Measurements from ENCODE around the gene PLB1.

DNA sequence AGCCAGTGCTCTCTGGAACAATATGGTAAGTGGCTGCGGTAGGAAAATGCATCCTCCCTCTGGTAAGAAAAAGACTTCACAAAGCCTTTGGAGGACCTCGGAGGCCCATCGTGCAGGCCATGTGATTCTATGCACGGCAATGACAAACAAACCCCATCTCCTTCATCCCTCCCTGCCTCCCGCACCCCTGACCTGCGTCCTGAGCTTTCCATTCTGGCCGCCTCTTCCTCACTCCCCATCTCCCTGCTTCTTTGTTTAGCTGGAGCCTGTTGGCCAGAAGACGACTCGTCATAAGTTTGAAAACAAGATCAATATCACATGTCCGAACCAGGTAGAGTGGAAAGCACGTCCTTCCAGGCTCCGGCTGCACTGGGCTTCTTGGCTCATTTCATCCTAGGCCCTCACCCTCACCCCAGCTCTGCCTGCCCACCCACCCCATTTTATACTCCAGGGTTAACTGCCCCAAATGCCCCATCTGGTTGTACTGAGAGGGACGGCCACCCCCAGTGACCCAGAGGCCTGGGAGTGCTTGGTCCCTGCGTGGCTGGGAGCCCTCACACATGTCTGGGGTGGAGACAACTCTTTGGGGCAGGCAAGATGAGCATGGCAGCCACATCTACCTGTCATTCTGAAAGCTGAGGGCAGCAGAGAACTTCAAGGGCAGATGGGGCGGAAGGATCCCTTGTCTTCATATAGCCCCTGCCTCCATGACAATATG lies 94.0 kb downstream of the PLB1 start:
- TF ChIP-seq, protein P1, sequence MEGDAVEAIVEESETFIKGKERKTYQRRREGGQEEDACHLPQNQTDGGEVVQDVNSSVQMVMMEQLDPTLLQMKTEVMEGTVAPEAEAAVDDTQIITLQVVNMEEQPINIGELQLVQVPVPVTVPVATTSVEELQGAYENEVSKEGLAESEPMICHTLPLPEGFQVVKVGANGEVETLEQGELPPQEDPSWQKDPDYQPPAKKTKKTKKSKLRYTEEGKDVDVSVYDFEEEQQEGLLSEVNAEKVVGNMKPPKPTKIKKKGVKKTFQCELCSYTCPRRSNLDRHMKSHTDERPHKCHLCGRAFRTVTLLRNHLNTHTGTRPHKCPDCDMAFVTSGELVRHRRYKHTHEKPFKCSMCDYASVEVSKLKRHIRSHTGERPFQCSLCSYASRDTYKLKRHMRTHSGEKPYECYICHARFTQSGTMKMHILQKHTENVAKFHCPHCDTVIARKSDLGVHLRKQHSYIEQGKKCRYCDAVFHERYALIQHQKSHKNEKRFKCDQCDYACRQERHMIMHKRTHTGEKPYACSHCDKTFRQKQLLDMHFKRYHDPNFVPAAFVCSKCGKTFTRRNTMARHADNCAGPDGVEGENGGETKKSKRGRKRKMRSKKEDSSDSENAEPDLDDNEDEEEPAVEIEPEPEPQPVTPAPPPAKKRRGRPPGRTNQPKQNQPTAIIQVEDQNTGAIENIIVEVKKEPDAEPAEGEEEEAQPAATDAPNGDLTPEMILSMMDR (conservative IDR thresholded peaks at IDR 0.05; ENCODE audit: low read depth, low read length), result no peak
- TF ChIP-seq EZH2phosphoT487 (IDR thresholded peaks at IDR 0.05; ENCODE audit: borderline replicate concordance, low read length) (no peak), EZH2 (IDR thresholded peaks at IDR 0.05; ENCODE audit: low read length, unreplicated experiment) (no peak)
